ENCODE results near the gene TNXB. TPM values are rescaled to one million over a fixed set of nuclear protein-coding genes. Genes with fewer than 3 reads are reported as not detected.

Gene TNXB
- total and polyA plus RNA-seq, 8 donors = 15.1 to 408 (median 44.6) TPM

- peak in 1 of 2 donors; percentile 32 for DNase-seq
- Histone ChIP-seq H3K4me3 (peak overlapping the region; percentile 26 to 38 (median 34)), H3K9me3 (no peaks in the 10 kb centered on the region), H3K36me3 (peaks cover 0 to 20% (median 8%) of the 10 kb centered on the region in 4 donors), H3K27ac (peak overlapping the region; percentile 58 to 86 (median 82)), H3K4me1 (peaks cover 22 to 36% (median 29%) of the 10 kb centered on the region in 4 donors), H3K27me3 (peaks cover 0 to 36% (median 0%) of the 10 kb centered on the region in 3 donors)
- TF ChIP-seq EP300 (IDR thresholded peaks at IDR 0.05) (no peak), POLR2AphosphoS5 (IDR thresholded peaks at IDR 0.05) (no peak), POLR2A (IDR thresholded peaks at IDR 0.05) (no peak)
- TF ChIP-seq, protein P1, sequence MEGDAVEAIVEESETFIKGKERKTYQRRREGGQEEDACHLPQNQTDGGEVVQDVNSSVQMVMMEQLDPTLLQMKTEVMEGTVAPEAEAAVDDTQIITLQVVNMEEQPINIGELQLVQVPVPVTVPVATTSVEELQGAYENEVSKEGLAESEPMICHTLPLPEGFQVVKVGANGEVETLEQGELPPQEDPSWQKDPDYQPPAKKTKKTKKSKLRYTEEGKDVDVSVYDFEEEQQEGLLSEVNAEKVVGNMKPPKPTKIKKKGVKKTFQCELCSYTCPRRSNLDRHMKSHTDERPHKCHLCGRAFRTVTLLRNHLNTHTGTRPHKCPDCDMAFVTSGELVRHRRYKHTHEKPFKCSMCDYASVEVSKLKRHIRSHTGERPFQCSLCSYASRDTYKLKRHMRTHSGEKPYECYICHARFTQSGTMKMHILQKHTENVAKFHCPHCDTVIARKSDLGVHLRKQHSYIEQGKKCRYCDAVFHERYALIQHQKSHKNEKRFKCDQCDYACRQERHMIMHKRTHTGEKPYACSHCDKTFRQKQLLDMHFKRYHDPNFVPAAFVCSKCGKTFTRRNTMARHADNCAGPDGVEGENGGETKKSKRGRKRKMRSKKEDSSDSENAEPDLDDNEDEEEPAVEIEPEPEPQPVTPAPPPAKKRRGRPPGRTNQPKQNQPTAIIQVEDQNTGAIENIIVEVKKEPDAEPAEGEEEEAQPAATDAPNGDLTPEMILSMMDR (IDR thresholded peaks at IDR 0.05) = no peak
- intact Hi-C loops (cut with DNase I; ENCODE audit: low total_unique reads) = no loop called here
- WGBS, 5 donors = 18 to 29% (median 23%) methylated on average over 29 to 45 of the region's 45 CpGs
These were observed 22.2 kb downstream of the TNXB start for GRCh38 chr6:32086661-32087573.

- no peaks in the 10 kb centered on the region for H3K9me3 ChIP-seq
- H3K4me1 ChIP-seq = peaks cover 17 to 31% (median 30%) of the 10 kb centered on the region in 4 donors
- DNase-seq = peak in 1 of 2 donors; percentile 64
- peak overlapping the region in 3 of 5 donors; percentile 81 to 86 (median 82) for H3K27ac ChIP-seq
- intact Hi-C loops (cut with DNase I; ENCODE audit: low total_unique reads) = no loop called here
- peaks cover 0 to 22% (median 10%) of the 10 kb centered on the region in 4 donors for H3K36me3 ChIP-seq
- peaks cover 0 to 36% (median 0%) of the 10 kb centered on the region in 3 donors for H3K27me3 ChIP-seq
- 79 to 88% (median 82%) methylated on average over 11 to 17 of the region's 17 CpGs for WGBS, 5 donors
- TF ChIP-seq POLR2A (IDR thresholded peaks at IDR 0.05) (no peak), POLR2AphosphoS5 (IDR thresholded peaks at IDR 0.05) (no peak), EP300 (IDR thresholded peaks at IDR 0.05) (no peak)
- TF ChIP-seq, protein P1 (IDR thresholded peaks at IDR 0.05) = no peak
- no peak overlapping the region for H3K4me3 ChIP-seq
These were observed 23.2 kb downstream of the TNXB start for GRCh38 chr6:32085759-32086459.

GRCh38 chr6:32084780-32085179 lies 24.4 kb downstream of the TNXB start:
- H3K27ac ChIP-seq = peak overlapping the region in 1 of 5 donors; percentile 77
- intact Hi-C loops (cut with DNase I; ENCODE audit: low total_unique reads) = no loop called here

More at GRCh38 chr6:32084780-32085179, 24.4 kb downstream of the TNXB start:
- WGBS, 5 donors = 88 to 100% (median 97%) methylated on average over 2 of the region's 2 CpGs
- Histone ChIP-seq H3K4me1 (peaks cover 17 to 31% (median 30%) of the 10 kb centered on the region in 4 donors), H3K4me3 (no peak overlapping the region), H3K27me3 (peaks cover 0 to 36% (median 0%) of the 10 kb centered on the region in 3 donors), H3K36me3 (peaks cover 0 to 26% (median 11%) of the 10 kb centered on the region in 4 donors), H3K9me3 (no peaks in the 10 kb centered on the region)
- no peak for DNase-seq
- TF ChIP-seq POLR2AphosphoS5 (IDR thresholded peaks at IDR 0.05) = no peak
- TF ChIP-seq, protein P1 (IDR thresholded peaks at IDR 0.05) = no peak
- no peak for TF ChIP-seq EP300 (IDR thresholded peaks at IDR 0.05)
- TF ChIP-seq POLR2A (IDR thresholded peaks at IDR 0.05) = no peak
